ENCODE measurements around the gene CCT2.

The CCT2 gene

DNA sequence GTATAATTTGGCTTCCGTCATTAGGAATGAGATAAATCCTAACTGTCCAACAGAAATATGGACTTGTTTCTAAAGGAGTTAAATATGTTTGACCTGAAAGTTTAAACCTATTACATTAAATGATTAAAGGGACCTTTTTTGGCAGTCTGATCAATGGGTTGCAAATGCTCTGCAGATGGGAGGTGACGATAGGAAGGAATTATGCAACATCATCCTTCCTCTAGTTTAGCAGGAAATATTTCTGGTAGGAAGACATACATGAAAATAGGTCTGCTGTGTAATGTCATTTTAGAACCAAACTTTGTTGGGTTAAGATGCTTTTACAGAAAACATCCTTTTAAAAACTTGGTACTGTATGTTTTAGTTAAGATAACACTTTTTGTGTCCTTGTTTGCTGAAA lies 22.9 kb downstream of the CCT2 start:
- Histone ChIP-seq H3K4me3 (ENCODE audit: low read depth, low read length) (no peak overlapping the region), H3K27ac (no peak overlapping the region), H3K4me1 (no peaks in the 10 kb centered on the region), H3K36me3 (ENCODE audit: control insufficient read depth, insufficient read depth, low read length) (no peaks in the 10 kb centered on the region), H3K27me3 (ENCODE audit: control insufficient read depth, insufficient read depth, low read length) (no peaks in the 10 kb centered on the region), H3K9ac (no peak overlapping the region), H3K79me2 (no peaks in the 10 kb centered on the region), H3K4me2 (ENCODE audit: low read length) (no peak overlapping the region), H3K9me3 (ENCODE audit: control insufficient read depth, low read length) (no peaks in the 10 kb centered on the region), H2AFZ (no peak overlapping the region)
- TF ChIP-seq, protein P1, sequence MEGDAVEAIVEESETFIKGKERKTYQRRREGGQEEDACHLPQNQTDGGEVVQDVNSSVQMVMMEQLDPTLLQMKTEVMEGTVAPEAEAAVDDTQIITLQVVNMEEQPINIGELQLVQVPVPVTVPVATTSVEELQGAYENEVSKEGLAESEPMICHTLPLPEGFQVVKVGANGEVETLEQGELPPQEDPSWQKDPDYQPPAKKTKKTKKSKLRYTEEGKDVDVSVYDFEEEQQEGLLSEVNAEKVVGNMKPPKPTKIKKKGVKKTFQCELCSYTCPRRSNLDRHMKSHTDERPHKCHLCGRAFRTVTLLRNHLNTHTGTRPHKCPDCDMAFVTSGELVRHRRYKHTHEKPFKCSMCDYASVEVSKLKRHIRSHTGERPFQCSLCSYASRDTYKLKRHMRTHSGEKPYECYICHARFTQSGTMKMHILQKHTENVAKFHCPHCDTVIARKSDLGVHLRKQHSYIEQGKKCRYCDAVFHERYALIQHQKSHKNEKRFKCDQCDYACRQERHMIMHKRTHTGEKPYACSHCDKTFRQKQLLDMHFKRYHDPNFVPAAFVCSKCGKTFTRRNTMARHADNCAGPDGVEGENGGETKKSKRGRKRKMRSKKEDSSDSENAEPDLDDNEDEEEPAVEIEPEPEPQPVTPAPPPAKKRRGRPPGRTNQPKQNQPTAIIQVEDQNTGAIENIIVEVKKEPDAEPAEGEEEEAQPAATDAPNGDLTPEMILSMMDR (IDR thresholded peaks at IDR 0.05) = no peak

DNA sequence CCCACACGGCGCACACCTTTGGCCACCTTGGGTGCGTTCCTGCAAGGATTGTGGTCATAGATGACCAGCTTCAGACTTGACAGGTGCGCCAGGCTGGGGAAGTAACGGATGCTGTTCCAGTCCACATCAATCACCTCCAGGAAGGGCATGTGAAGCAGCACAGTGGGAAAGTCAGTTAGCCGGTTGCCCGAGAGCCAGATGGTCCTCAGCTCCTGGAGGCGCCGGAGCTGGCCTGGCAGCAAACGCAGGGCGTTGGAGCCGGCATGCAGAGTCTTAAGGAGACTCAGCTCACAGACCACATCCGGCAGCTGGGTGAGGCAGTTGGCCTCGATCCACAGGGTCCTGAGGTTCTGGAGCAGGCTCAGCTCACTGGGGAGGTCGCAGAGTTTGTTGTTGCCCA lies 24.9 kb downstream of the CCT2 start:
- TF ChIP-seq, protein P1 (IDR thresholded peaks at IDR 0.05) = no peak
- H2AFZ ChIP-seq = no peak overlapping the region
- H3K4me2 ChIP-seq (ENCODE audit: low read length) = no peak overlapping the region
- no peaks in the 10 kb centered on the region for H3K9me3 ChIP-seq (ENCODE audit: control insufficient read depth, low read length)
- H3K27me3 ChIP-seq (ENCODE audit: control insufficient read depth, insufficient read depth, low read length) = no peaks in the 10 kb centered on the region
- H3K4me1 ChIP-seq = no peaks in the 10 kb centered on the region
- H3K36me3 ChIP-seq (ENCODE audit: control insufficient read depth, insufficient read depth, low read length) = no peaks in the 10 kb centered on the region
- no peak overlapping the region for H3K4me3 ChIP-seq (ENCODE audit: low read depth, low read length)
- H3K27ac ChIP-seq = no peak overlapping the region
- H3K9ac ChIP-seq = no peak overlapping the region
- no peaks in the 10 kb centered on the region for H3K79me2 ChIP-seq

DNA sequence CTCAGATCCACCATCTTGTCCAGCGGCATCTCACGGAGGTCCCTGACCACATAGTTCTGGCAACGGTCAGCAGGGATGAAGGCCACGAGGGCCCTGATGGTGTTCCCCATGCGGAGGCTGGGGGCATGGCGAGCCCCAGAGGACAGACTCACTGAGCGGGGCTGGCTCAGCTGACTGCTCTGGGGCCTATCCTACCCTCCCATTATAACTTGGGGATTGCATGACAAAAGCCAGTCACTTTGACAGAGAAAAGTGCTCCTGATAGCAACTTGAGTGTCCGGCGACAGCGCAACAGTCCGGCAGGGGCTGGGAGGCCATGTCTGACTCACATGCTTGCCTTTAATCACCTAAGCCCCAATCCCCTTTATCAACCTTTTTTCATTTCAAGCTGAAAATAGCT lies 25.5 kb downstream of the CCT2 start, which contains the start of gene LRRC10:
TSS of gene LRRC10 (minus strand) at position 179 of the 400 bp plus-strand sequence. CDS start at position 110, 69 bp downstream.
- TF ChIP-seq, protein P1 (IDR thresholded peaks at IDR 0.05) = no peak
- H2AFZ ChIP-seq = no peak within 1 kb of the TSS
- H3K36me3 ChIP-seq (ENCODE audit: control insufficient read depth, insufficient read depth, low read length) = no peaks in the 10 kb centered on the region
- H3K27ac ChIP-seq = no peak within 1 kb of the TSS
- no peaks in the 10 kb centered on the region for H3K27me3 ChIP-seq (ENCODE audit: control insufficient read depth, insufficient read depth, low read length)
- H3K4me2 ChIP-seq (ENCODE audit: low read length) = no peak within 1 kb of the TSS
- no peak within 1 kb of the TSS for H3K9ac ChIP-seq
- no peaks in the 10 kb centered on the region for H3K4me1 ChIP-seq
- no peak within 1 kb of the TSS for H3K4me3 ChIP-seq (ENCODE audit: low read depth, low read length)
- no peaks in the 10 kb centered on the region for H3K79me2 ChIP-seq
- no peaks in the 10 kb centered on the region for H3K9me3 ChIP-seq (ENCODE audit: control insufficient read depth, low read length)

DNA sequence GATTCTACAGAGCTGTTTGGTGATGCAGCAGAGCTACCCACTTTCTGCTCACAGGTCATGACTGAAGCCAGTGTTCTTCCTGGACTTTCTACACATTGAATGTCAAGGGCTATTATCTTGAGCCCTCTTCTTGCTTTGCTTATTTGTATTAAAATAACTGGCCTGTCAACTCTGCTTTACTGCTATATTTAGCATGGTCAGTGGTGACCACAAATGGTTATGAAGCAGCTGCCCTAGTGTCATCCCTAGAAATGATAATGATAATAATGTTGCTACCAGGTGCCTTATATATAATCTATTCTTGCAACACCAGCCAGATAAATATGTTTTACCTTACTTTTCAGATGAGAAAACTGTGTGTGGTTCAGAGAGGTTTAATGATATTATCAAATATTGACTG lies 28.1 kb downstream of the CCT2 start:
- Histone ChIP-seq H3K79me2 (no peaks in the 10 kb centered on the region), H3K27me3 (ENCODE audit: control insufficient read depth, insufficient read depth, low read length) (no peaks in the 10 kb centered on the region), H2AFZ (no peak overlapping the region), H3K4me1 (no peaks in the 10 kb centered on the region), H3K9ac (no peak overlapping the region), H3K9me3 (ENCODE audit: control insufficient read depth, low read length) (no peaks in the 10 kb centered on the region), H3K4me2 (ENCODE audit: low read length) (no peak overlapping the region), H3K4me3 (ENCODE audit: low read depth, low read length) (no peak overlapping the region), H3K36me3 (ENCODE audit: control insufficient read depth, insufficient read depth, low read length) (no peaks in the 10 kb centered on the region), H3K27ac (no peak overlapping the region)
- TF ChIP-seq, protein P1 (IDR thresholded peaks at IDR 0.05) = no peak

DNA sequence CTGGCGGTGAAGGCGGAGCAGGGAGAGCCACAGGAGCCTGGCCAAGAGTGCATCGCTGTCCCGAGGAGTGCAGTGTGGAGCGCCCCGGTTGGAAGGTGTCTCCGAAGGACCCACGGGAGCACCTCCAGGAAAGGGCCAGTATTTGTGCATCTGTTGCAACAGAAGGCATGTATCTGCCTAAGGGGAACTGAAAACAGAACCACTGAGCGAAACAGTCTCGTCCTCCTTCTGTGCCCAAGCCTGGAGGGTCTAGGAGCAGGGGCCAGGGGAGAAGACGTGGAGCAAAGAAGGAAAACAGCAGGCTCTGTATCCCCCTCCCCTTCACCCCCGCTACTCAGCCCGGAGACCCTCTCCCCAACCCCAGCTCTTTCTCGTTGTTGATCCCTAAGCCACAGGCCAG lies 30.8 kb downstream of the CCT2 start:
- Histone ChIP-seq H3K27me3 (ENCODE audit: control insufficient read depth, insufficient read depth, low read length) (no peaks in the 10 kb centered on the region), H3K4me3 (ENCODE audit: low read depth, low read length) (no peak overlapping the region), H3K4me1 (no peaks in the 10 kb centered on the region), H3K9me3 (ENCODE audit: control insufficient read depth, low read length) (no peaks in the 10 kb centered on the region), H3K9ac (no peak overlapping the region), H3K4me2 (ENCODE audit: low read length) (no peak overlapping the region), H3K27ac (no peak overlapping the region), H3K36me3 (ENCODE audit: control insufficient read depth, insufficient read depth, low read length) (no peaks in the 10 kb centered on the region), H3K79me2 (no peaks in the 10 kb centered on the region), H2AFZ (no peak overlapping the region)
- TF ChIP-seq, protein P1 (IDR thresholded peaks at IDR 0.05) = no peak
